Stimulated activated CD8-positive, alpha-beta memory T cell treated with anti-CD3 and anti-CD28 coated beads, Interleukin-2, amount 100 ng/mL, for 1 hour (primary cell): ENCODE measurements around the gene GDAP1L1.
"Not testable (repeated sequence)": the region's sequence is repeated elsewhere in the genome, so short reads cannot be mapped to it uniquely, and the experiment has no call there.

Source experiments
- DNase-seq, 2 donors: peaks; one replicate each; pipeline ENCODE4 v3.0.0-alpha.2; 2020; ENCODE audit warnings: low read depth in 2 of 2

Gene GDAP1L1

GRCh38 chr20:44302026-44302669 is 55.0 kb downstream of the GDAP1L1 start:
- no peak for DNase-seq

DNA sequence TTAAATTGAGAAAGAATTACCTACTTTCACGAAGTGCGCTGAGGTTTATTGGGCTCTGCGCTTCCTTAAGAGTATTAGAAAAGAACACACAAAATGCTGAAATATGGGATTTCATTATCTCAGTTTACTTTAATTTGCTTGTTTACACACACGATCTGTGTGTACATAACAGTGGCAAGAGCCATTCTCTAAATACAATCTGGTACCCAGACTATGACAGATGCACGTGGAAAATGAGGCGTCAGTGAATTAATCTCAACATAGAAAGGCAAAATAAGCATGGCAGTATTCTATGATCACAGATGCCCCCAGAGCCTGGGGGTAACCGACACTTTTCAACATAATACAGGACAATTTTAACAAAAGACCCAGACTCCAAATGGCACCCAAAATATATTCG is 55.6 kb downstream of the GDAP1L1 start:
- DNase-seq: no peak

DNA sequence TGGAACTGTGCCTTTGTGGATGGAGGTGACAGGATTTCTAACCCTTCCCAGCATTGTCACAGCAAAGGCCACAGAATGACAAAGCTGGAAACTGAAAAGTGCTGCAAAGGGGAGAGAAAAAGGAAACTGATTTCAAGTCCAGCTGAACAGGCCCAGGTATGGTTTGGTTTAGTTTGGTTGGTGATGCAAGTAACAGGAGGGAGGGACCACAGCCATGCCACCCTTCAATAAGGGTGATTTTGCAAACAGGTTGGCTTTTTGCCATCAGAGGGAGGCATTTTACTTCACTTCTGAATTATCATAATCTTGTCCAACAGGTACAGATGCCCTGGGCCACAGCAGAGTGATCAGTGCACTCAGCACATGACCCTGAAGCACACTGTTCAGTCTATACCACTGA is 57.3 kb downstream of the GDAP1L1 start:
- DNase-seq: no peak

- no peak for DNase-seq
Observed at GRCh38 chr20:44306927-44307326, 59.8 kb downstream of the GDAP1L1 start.

DNA sequence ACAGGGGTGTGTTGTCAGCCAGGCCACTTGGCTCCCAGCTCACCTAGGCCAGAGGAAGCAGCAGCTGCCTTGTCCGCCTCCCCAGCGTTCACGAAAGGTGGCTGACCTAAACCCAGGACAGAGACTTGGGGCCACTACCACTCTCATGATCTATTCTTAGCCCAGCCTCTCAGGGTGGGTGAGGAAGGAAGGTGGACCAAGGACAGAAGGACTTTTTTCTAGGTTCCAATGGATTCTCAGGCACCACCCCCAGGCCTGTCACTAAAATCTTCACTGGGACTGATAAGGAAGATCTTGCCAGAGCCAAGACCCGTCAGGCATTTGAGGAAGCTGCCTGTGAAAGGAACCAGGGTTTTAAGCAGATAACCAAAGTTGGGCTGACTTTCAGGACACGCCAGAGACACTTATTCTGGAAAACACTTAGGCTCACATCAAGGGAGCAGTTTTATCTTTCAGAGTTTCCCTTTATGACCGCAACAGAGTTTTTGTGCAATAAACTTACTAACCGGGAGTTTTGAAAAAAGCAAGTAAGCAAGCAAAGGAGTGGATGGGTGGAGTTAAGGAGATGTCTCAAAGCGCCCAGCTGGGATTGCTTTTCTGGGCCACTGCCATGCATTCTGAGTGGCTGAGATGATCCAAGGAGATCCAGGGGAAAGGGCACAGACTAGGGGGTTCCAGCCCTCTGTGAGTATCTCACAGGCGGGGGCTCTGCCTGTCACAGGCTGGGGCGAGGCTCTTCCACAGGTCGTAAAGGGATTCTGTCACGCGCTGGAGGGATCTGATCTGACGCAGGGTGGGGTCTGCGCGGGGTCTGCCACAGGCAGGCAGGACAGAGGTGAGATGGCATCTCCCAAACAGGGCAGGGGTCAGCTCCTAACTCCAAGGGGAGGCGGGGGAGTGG is 62.9 kb downstream of the GDAP1L1 start:
- DNase-seq: no peak

DNA sequence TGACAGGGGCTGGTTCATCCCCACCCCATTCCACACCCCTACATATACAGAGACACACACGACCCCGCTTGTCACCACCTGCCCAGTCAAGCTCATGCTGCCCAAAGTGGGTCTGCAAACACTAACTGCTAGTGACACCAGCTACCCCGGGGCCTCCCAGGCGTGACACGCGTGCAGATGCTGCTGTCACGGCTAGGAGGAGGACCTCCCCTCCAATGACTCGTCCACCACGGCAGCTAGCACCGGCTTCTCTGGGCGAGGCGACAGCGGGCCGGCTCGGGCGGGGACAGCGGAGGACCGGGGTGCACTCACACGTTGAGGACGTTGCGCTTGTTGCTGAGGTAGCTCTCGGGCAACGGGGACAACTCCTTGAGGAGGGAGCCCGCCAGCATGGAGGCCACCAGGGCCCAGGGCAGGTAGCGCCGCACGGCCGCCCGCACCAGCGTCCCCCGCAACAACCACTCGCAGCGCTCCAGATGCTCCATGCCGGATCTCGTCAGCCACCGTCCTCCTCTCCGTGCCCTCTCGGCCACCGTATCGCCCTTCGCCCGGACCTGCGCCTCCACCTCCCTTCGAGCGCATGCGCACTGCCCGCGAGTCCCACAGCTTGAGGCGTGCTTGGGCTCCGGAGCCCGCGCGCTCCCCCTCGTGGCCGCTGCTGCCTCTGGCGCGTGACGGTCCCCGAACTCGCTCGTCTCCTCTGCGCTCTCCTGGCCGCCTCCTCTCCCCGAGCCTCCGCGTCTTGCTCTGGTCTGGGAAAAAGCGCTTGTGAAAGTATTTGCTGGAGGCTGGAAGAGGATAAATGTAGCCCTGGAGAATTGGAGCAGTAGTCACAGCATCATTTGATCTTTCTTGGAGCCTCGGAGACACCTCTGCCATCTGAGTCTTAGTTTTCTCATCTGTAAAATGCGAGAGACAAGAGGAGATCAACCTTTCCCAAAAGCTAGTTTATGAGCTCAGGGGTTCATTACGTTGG is 63.8 kb downstream of the GDAP1L1 start, which contains the start of gene FITM2:
Gene FITM2, minus strand, starts transcription at position 539 of the 976 bp plus-strand sequence. Its CDS starts 54 bp downstream, at position 485.
- DNase-seq: peak; percentile 96 to 98

DNA sequence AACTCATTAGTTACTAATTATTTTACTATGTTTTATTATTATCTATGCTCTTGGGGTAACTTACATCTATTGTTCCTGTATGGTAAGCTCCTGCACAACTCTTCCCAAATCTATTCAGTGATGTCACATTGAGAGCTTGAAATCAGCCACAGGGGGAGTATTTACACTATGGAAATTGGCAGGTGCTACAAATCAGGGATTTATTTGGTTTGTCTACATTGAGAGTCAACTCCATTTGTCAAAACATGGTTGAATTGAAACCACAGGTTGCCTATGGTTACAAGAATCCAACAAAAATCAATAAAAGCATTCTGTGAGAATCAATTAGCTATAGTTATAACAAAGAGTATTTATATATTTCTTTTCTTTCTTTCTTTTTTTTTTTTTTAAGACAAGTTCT is 67.8 kb downstream of the GDAP1L1 start:
- DNase-seq: no peak

DNA sequence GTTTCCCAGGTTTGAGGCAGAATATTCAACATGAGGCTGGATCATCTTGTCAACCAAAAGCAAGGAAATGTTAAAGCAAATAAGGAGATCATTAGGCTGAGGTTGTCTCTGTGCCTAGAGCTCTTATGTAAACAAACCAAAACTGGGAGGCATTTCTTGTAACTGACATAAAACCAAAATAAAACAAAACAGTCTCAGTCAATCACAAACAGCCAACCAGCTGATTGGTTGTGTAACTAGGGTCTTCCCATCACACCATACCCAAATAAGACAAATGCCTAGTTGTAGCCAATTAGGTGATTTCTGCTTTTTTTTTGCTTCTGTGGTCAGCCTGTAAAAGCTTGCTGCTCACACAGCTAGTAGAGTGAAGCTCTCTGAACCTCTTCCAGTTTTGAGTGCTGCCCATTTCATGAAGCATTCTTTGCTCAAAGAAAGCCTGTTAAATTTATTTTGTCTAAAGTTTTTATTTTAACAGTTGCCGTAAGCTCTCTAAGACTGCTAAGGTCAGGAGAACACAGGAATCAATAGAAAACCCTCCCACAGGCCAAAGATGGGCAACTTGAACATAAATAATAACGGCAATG is 72.8 kb downstream of the GDAP1L1 start:
- DNase-seq: no peak

- no peak for DNase-seq
Observed at GRCh38 chr20:44324343-44324742, 77.2 kb downstream of the GDAP1L1 start.

- no peak for DNase-seq
Observed at GRCh38 chr20:44326391-44327159, 79.5 kb downstream of the GDAP1L1 start.

GRCh38 chr20:44327748-44328147 is 80.6 kb downstream of the GDAP1L1 start:
- not testable (repeated sequence) for DNase-seq

DNA sequence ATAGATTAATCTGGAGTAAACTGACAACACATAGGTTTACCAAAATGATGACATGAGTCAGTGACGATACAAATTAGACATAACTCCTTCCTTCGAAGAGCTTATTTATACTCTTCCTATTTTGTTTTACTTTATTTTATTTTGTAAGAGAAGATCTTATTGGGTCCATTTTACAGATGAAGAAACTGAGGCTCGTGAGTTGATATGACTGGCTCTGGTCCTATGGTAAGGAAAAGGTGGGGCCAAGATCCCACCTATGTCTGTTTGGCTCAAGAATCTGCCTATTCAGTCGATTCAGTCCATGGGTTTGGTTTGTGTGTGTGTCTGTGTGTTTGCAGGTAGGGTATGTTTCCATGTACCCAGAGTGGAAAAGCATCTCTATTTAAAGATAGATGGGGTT is 81.3 kb downstream of the GDAP1L1 start:
- no peak for DNase-seq
